H1 (cell line): ENCODE data around the gene MOB3C. TPM values are rescaled to one million over a fixed set of nuclear protein-coding genes. Genes with fewer than 3 reads are reported as not detected.

Experiments used
- CBX5 ChIP-seq: fragments of 300-800, 300-1000 bp; sonication (generic); IDR thresholded peaks from 2 replicates; pipeline ENCODE4 v1.7.1; 2016; ENCODE audit warnings: antibody characterized with exemption, low read length, low read depth
- JUND ChIP-seq: IDR thresholded peaks from 2 replicates; pipeline ENCODE4 v1.6.1; 2011; ENCODE audit warnings: mild to moderate bottlenecking, improper control_type of control experiment, low read length
- NRF1 ChIP-seq: IDR thresholded peaks from 2 replicates; pipeline ENCODE4 v1.6.1; 2011; ENCODE audit warnings: mild to moderate bottlenecking, low read depth, low read length, improper control_type of control experiment
- RBBP5 ChIP-seq: IDR thresholded peaks from 2 replicates; pipeline ENCODE4 v1.7.1; 2012; ENCODE audit warnings: low read depth, mild to moderate bottlenecking, inconsistent platforms, low read length, moderate library complexity, borderline replicate concordance
- YY1 ChIP-seq: IDR thresholded peaks from 2 replicates; pipeline ENCODE4 v1.6.1; 2011; ENCODE audit warnings: low read depth, mild to moderate bottlenecking, low read length
- polyA plus RNA-seq, 7 experiments: library from polyadenylated mRNA; depleted of rRNA in 3 of 7; stranded (reverse) in 5 of 7; unstranded in 2 of 7; fragments of >200 nt in 5 of 7; fragments of 200-250 nt in 2 of 7; gene quantifications; 1 replicate in 5 of 7; 2 replicates in 1 of 7; 4 replicates in 1 of 7; pipeline versions ENCODE4 v1.2.1 to v1.2.3, GENCODE V29; 2011 to 2013; ENCODE audit warnings: missing spikeins in 2 of 7, mixed read lengths in 2 of 7
- total RNA-seq: library from RNA; stranded (reverse); fragmentation: NEBNext Ultra II Directional; extraction: Animal tissue kit (Norgen Biotek cat#: 25700); gene quantifications from 2 replicates; pipeline ENCODE4 v1.2.1, GENCODE V29; 2021
- TF ChIP-seq, protein P1 (sequence below): fragments of 300-600 bp; sonication (generic); IDR thresholded peaks from 2 replicates; pipeline ENCODE4 v1.7.1; 2012; ENCODE audit warnings: low read length, moderate library complexity, mild to moderate bottlenecking, inconsistent platforms; ENCODE audit not compliant: insufficient replicate concordance

MOB3C gene
- total and polyA plus RNA-seq, 2 of the 8 experiments (the other 6 are each of a cell fraction or from before 2014, with no cell fraction given) = 5.8 to 6.6 TPM

- no peak for TF ChIP-seq CBX5
- TF ChIP-seq, protein P1, sequence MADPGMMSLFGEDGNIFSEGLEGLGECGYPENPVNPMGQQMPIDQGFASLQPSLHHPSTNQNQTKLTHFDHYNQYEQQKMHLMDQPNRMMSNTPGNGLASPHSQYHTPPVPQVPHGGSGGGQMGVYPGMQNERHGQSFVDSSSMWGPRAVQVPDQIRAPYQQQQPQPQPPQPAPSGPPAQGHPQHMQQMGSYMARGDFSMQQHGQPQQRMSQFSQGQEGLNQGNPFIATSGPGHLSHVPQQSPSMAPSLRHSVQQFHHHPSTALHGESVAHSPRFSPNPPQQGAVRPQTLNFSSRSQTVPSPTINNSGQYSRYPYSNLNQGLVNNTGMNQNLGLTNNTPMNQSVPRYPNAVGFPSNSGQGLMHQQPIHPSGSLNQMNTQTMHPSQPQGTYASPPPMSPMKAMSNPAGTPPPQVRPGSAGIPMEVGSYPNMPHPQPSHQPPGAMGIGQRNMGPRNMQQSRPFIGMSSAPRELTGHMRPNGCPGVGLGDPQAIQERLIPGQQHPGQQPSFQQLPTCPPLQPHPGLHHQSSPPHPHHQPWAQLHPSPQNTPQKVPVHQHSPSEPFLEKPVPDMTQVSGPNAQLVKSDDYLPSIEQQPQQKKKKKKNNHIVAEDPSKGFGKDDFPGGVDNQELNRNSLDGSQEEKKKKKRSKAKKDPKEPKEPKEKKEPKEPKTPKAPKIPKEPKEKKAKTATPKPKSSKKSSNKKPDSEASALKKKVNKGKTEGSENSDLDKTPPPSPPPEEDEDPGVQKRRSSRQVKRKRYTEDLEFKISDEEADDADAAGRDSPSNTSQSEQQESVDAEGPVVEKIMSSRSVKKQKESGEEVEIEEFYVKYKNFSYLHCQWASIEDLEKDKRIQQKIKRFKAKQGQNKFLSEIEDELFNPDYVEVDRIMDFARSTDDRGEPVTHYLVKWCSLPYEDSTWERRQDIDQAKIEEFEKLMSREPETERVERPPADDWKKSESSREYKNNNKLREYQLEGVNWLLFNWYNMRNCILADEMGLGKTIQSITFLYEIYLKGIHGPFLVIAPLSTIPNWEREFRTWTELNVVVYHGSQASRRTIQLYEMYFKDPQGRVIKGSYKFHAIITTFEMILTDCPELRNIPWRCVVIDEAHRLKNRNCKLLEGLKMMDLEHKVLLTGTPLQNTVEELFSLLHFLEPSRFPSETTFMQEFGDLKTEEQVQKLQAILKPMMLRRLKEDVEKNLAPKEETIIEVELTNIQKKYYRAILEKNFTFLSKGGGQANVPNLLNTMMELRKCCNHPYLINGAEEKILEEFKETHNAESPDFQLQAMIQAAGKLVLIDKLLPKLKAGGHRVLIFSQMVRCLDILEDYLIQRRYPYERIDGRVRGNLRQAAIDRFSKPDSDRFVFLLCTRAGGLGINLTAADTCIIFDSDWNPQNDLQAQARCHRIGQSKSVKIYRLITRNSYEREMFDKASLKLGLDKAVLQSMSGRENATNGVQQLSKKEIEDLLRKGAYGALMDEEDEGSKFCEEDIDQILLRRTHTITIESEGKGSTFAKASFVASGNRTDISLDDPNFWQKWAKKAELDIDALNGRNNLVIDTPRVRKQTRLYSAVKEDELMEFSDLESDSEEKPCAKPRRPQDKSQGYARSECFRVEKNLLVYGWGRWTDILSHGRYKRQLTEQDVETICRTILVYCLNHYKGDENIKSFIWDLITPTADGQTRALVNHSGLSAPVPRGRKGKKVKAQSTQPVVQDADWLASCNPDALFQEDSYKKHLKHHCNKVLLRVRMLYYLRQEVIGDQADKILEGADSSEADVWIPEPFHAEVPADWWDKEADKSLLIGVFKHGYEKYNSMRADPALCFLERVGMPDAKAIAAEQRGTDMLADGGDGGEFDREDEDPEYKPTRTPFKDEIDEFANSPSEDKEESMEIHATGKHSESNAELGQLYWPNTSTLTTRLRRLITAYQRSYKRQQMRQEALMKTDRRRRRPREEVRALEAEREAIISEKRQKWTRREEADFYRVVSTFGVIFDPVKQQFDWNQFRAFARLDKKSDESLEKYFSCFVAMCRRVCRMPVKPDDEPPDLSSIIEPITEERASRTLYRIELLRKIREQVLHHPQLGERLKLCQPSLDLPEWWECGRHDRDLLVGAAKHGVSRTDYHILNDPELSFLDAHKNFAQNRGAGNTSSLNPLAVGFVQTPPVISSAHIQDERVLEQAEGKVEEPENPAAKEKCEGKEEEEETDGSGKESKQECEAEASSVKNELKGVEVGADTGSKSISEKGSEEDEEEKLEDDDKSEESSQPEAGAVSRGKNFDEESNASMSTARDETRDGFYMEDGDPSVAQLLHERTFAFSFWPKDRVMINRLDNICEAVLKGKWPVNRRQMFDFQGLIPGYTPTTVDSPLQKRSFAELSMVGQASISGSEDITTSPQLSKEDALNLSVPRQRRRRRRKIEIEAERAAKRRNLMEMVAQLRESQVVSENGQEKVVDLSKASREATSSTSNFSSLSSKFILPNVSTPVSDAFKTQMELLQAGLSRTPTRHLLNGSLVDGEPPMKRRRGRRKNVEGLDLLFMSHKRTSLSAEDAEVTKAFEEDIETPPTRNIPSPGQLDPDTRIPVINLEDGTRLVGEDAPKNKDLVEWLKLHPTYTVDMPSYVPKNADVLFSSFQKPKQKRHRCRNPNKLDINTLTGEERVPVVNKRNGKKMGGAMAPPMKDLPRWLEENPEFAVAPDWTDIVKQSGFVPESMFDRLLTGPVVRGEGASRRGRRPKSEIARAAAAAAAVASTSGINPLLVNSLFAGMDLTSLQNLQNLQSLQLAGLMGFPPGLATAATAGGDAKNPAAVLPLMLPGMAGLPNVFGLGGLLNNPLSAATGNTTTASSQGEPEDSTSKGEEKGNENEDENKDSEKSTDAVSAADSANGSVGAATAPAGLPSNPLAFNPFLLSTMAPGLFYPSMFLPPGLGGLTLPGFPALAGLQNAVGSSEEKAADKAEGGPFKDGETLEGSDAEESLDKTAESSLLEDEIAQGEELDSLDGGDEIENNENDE = no peak
- TF ChIP-seq JUND = no peak
- TF ChIP-seq YY1 = no peak
- no peak for TF ChIP-seq RBBP5
- no peak for TF ChIP-seq NRF1
Measured at GRCh38 chr1:46617108-46617800, 643 bp upstream of the MOB3C start (continued).
